ENCODE data around the gene HS3ST3A1.

Gene HS3ST3A1

GRCh38 chr17:13601322-13601775 lies 380 bp downstream of the HS3ST3A1 start:
- H3K4me3 ChIP-seq: peak overlapping the region; percentile 59 to 78 (median 72)
- peak overlapping the region; percentile 89 to 100 (median 99) for H3K4me2 ChIP-seq
- H3K9ac ChIP-seq: peak overlapping the region; percentile 40 to 83 (median 70); a peak in 21 of 22 replicates

GRCh38 chr17:13600475-13601321 lies 1.0 kb downstream of the HS3ST3A1 start:
- peak overlapping the region in 4 of 11 experiments; percentile 50 to 66 (median 54); a peak in 7 of 22 replicates for H3K27ac ChIP-seq
- H3K9ac ChIP-seq: peak overlapping the region; percentile 40 to 83 (median 70); a peak in 21 of 22 replicates
- peak overlapping the region; percentile 59 to 78 (median 72) for H3K4me3 ChIP-seq
- H3K4me2 ChIP-seq: peak overlapping the region; percentile 89 to 100 (median 99)
- H3K36me3 ChIP-seq: no peaks in the 10 kb centered on the region; a peak in 1 of 22 replicates
- TF ChIP-seq Cebpa-rat (IDR thresholded peaks at IDR 0.05): no peak
- 0 out of 22 replicates have a peak, but pooled peaks cover 0 to 3% (median 0%) of the 10 kb centered on the region in 11 experiments for H3K9me3 ChIP-seq (replicated peaks in 1 of 11)
- H4K20me1 ChIP-seq: peaks cover 0 to 18% (median 11%) of the 10 kb centered on the region in 11 experiments; a peak in 15 of 22 replicates
- peaks cover 28 to 53% (median 36%) of the 10 kb centered on the region in 11 experiments for H3K27me3 ChIP-seq
- H3K4me1 ChIP-seq: peaks cover 22 to 32% (median 28%) of the 10 kb centered on the region in 10 experiments; a peak in 19 of 20 replicates

More at GRCh38 chr17:13601322-13601775, 380 bp downstream of the HS3ST3A1 start:
- no peak for TF ChIP-seq Cebpa-rat (IDR thresholded peaks at IDR 0.05)
- H4K20me1 ChIP-seq: peaks cover 0 to 16% (median 10%) of the 10 kb centered on the region in 11 experiments; a peak in 15 of 22 replicates
- no peaks in the 10 kb centered on the region; a peak in 1 of 22 replicates for H3K36me3 ChIP-seq
- peak overlapping the region in 9 of 11 experiments; percentile 13 to 66 (median 31); a peak in 11 of 22 replicates for H3K27ac ChIP-seq
- H3K4me1 ChIP-seq: peaks cover 22 to 32% (median 28%) of the 10 kb centered on the region in 10 experiments; a peak in 19 of 20 replicates
- peaks cover 28 to 53% (median 36%) of the 10 kb centered on the region in 11 experiments for H3K27me3 ChIP-seq
- H3K9me3 ChIP-seq (replicated peaks in 1 of 11): 0 out of 22 replicates have a peak, but pooled peaks cover 0 to 3% (median 0%) of the 10 kb centered on the region in 11 experiments

- H3K27me3 ChIP-seq: peaks cover 28 to 53% (median 36%) of the 10 kb centered on the region in 11 experiments
- H3K36me3 ChIP-seq: no peaks in the 10 kb centered on the region; a peak in 1 of 22 replicates
- H3K4me2 ChIP-seq: peak overlapping the region in 4 of 11 experiments; percentile 89 to 99 (median 98); a peak in 6 of 22 replicates
- no peak for TF ChIP-seq Cebpa-rat (IDR thresholded peaks at IDR 0.05)
- no peak overlapping the region for H3K27ac ChIP-seq
- peak overlapping the region in 3 of 10 experiments; percentile 59 to 72 (median 71); a peak in 6 of 20 replicates for H3K4me3 ChIP-seq
- no peaks in the 10 kb centered on the region for H3K9me3 ChIP-seq (replicated peaks in 1 of 11)
- H3K4me1 ChIP-seq: peaks cover 22 to 32% (median 28%) of the 10 kb centered on the region in 10 experiments; a peak in 19 of 20 replicates
- H4K20me1 ChIP-seq: peaks cover 0 to 23% (median 11%) of the 10 kb centered on the region in 11 experiments; a peak in 15 of 22 replicates
- peak overlapping the region in 3 of 11 experiments; percentile 61 to 83 (median 79); a peak in 6 of 22 replicates for H3K9ac ChIP-seq
Observed at GRCh38 chr17:13599864-13600263, 1.9 kb downstream of the HS3ST3A1 start.

- peak overlapping the region in 3 of 11 experiments; percentile 61 to 83 (median 79); a peak in 4 of 22 replicates for H3K9ac ChIP-seq
- H3K4me2 ChIP-seq: peak overlapping the region in 3 of 11 experiments; percentile 89 to 99 (median 98); a peak in 5 of 22 replicates
Observed at GRCh38 chr17:13599168-13599577, 2.6 kb downstream of the HS3ST3A1 start.

GRCh38 chr17:13598353-13599167 lies 3.2 kb downstream of the HS3ST3A1 start:
- H3K4me2 ChIP-seq: peak overlapping the region in 3 of 11 experiments; percentile 89 to 99 (median 98); a peak in 6 of 22 replicates
- no peak overlapping the region for H3K27ac ChIP-seq
- no peaks in the 10 kb centered on the region for H3K9me3 ChIP-seq (replicated peaks in 1 of 11)
- peak overlapping the region in 3 of 11 experiments; percentile 23 to 83 (median 79); a peak in 4 of 22 replicates for H3K9ac ChIP-seq
- no peaks in the 10 kb centered on the region; a peak in 1 of 22 replicates for H3K36me3 ChIP-seq
- TF ChIP-seq Cebpa-rat (IDR thresholded peaks at IDR 0.05): no peak
- peaks cover 22 to 37% (median 30%) of the 10 kb centered on the region in 10 experiments; a peak in 19 of 20 replicates for H3K4me1 ChIP-seq
- H3K27me3 ChIP-seq: peaks cover 28 to 53% (median 36%) of the 10 kb centered on the region in 11 experiments
- H4K20me1 ChIP-seq: peaks cover 0 to 36% (median 11%) of the 10 kb centered on the region in 11 experiments; a peak in 17 of 22 replicates
- peak overlapping the region in 3 of 10 experiments; percentile 59 to 72 (median 71); a peak in 6 of 20 replicates for H3K4me3 ChIP-seq

More at GRCh38 chr17:13599168-13599577, 2.6 kb downstream of the HS3ST3A1 start:
- TF ChIP-seq Cebpa-rat (IDR thresholded peaks at IDR 0.05): no peak
- Histone ChIP-seq H3K4me1 (peaks cover 22 to 37% (median 30%) of the 10 kb centered on the region in 10 experiments; a peak in 19 of 20 replicates), H3K36me3 (no peaks in the 10 kb centered on the region; a peak in 1 of 22 replicates), H4K20me1 (peaks cover 0 to 30% (median 11%) of the 10 kb centered on the region in 11 experiments; a peak in 17 of 22 replicates), H3K4me3 (peak overlapping the region in 3 of 10 experiments; percentile 59 to 72 (median 71); a peak in 6 of 20 replicates), H3K9me3 (replicated peaks in 1 of 11) (no peaks in the 10 kb centered on the region), H3K27ac (no peak overlapping the region), H3K27me3 (peaks cover 28 to 53% (median 36%) of the 10 kb centered on the region in 11 experiments)

- H3K27ac ChIP-seq: no peak overlapping the region
- H3K27me3 ChIP-seq: peaks cover 28 to 46% (median 36%) of the 10 kb centered on the region in 11 experiments
- peak overlapping the region in 3 of 10 experiments; percentile 59 to 72 (median 71); a peak in 4 of 20 replicates for H3K4me3 ChIP-seq
- H3K36me3 ChIP-seq: no peaks in the 10 kb centered on the region; a peak in 1 of 22 replicates
- 0 out of 22 replicates have a peak overlapping the region, but pooled peaks of 2 of the 11 experiments have one; percentile 15 to 31 for H3K9ac ChIP-seq
- peak overlapping the region in 3 of 11 experiments; percentile 89 to 99 (median 98); a peak in 6 of 22 replicates for H3K4me2 ChIP-seq
- peaks cover 0 to 43% (median 11%) of the 10 kb centered on the region in 11 experiments; a peak in 17 of 22 replicates for H4K20me1 ChIP-seq
- TF ChIP-seq Cebpa-rat (IDR thresholded peaks at IDR 0.05): no peak
- no peaks in the 10 kb centered on the region for H3K9me3 ChIP-seq (replicated peaks in 1 of 11)
- peaks cover 19 to 35% (median 24%) of the 10 kb centered on the region in 10 experiments; a peak in 19 of 20 replicates for H3K4me1 ChIP-seq
Observed at GRCh38 chr17:13597723-13598347, 3.9 kb downstream of the HS3ST3A1 start.

GRCh38 chr17:13596241-13596923 lies 5.3 kb downstream of the HS3ST3A1 start:
- H3K4me1 ChIP-seq: peaks cover 8 to 27% (median 12%) of the 10 kb centered on the region in 10 experiments; a peak in 16 of 20 replicates
- H3K4me2 ChIP-seq: no peak overlapping the region; a peak in 2 of 22 replicates
- H3K9ac ChIP-seq: no peak overlapping the region
- no peaks in the 10 kb centered on the region for H3K9me3 ChIP-seq (replicated peaks in 1 of 11)
- peaks cover 0 to 56% (median 11%) of the 10 kb centered on the region in 11 experiments; a peak in 17 of 22 replicates for H4K20me1 ChIP-seq
- H3K4me3 ChIP-seq: no peak overlapping the region
- H3K27ac ChIP-seq: no peak overlapping the region
- TF ChIP-seq Cebpa-rat (IDR thresholded peaks at IDR 0.05): no peak
- H3K36me3 ChIP-seq: no peaks in the 10 kb centered on the region; a peak in 1 of 22 replicates
- H3K27me3 ChIP-seq: peaks cover 25 to 33% (median 30%) of the 10 kb centered on the region in 11 experiments

Measured in BLaER1 treated with 17β-estradiol and CSF1 and Interleukin-3, amounts not matched to agents 10 nM and 100 nM (cell line).